Measurements from ENCODE around the gene TCF20. TPM values are rescaled to one million over a fixed set of nuclear protein-coding genes. Genes with fewer than 3 reads are reported as not detected.

The TCF20 gene
- total RNA-seq, 1 donor from 2014 or later: 112 TPM

GRCh38 chr22:42271906-42272305, 1.5 kb upstream of the TCF20 start:
- Mint-ChIP-seq H3K4me1 (ENCODE audit: low read depth, unreplicated experiment) (peaks cover 32% of the 10 kb centered on the region), H3K27ac (ENCODE audit: unreplicated experiment) (peak overlapping the region; percentile 87), H3K36me3 (ENCODE audit: unreplicated experiment) (peaks cover 1% of the 10 kb centered on the region), H3K27me3 (ENCODE audit: unreplicated experiment) (peaks cover 10% of the 10 kb centered on the region), H3K4me3 (ENCODE audit: unreplicated experiment) (peak overlapping the region; percentile 49), H3K9me3 (ENCODE audit: unreplicated experiment) (peaks cover 10% of the 10 kb centered on the region)
- DNase-seq: no peak
- TF ChIP-seq CTCF (IDR thresholded peaks at IDR 0.05; ENCODE audit: partially characterized antibody, unreplicated experiment): no peak

- Mint-ChIP-seq H3K4me3 (ENCODE audit: unreplicated experiment) (peak overlapping the region; percentile 63), H3K27ac (ENCODE audit: unreplicated experiment) (no peak overlapping the region), H3K27me3 (ENCODE audit: unreplicated experiment) (peaks cover 9% of the 10 kb centered on the region), H3K36me3 (ENCODE audit: unreplicated experiment) (no peaks in the 10 kb centered on the region), H3K9me3 (ENCODE audit: unreplicated experiment) (peaks cover 10% of the 10 kb centered on the region), H3K4me1 (ENCODE audit: low read depth, unreplicated experiment) (peaks cover 30% of the 10 kb centered on the region)
- DNase-seq: no peak
- no peak for TF ChIP-seq CTCF (IDR thresholded peaks at IDR 0.05; ENCODE audit: partially characterized antibody, unreplicated experiment)
These were observed 849 bp upstream of the TCF20 start for GRCh38 chr22:42271191-42271813.

DNA sequence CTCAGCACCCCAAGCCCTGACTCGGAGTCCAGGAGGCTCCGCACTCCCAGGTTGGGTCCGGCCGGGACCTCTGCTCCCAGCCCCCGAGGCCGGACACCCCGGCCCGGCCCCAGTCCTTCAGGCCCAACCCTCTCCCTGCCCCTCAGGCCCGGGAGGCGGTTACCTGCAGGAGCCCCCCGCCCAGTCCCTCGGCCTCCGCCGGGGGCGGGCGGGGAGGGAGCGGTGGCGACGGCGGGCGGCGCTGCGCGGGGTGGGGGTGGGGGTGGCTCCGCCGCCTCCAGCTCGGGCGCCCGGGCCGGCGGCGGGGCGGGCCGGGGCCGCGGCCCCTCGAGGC, 310 bp downstream of the TCF20 start:
- TF ChIP-seq CTCF (IDR thresholded peaks at IDR 0.05; ENCODE audit: partially characterized antibody, unreplicated experiment): no peak
- H3K27me3 Mint-ChIP-seq (ENCODE audit: unreplicated experiment): peaks cover 9% of the 10 kb centered on the region
- H3K9me3 Mint-ChIP-seq (ENCODE audit: unreplicated experiment): peaks cover 12% of the 10 kb centered on the region
- peak; percentile 35 for DNase-seq
- no peaks in the 10 kb centered on the region for H3K36me3 Mint-ChIP-seq (ENCODE audit: unreplicated experiment)
- H3K4me1 Mint-ChIP-seq (ENCODE audit: low read depth, unreplicated experiment): peaks cover 33% of the 10 kb centered on the region
- H3K27ac Mint-ChIP-seq (ENCODE audit: unreplicated experiment): no peak overlapping the region
- peak overlapping the region; percentile 30 for H3K4me3 Mint-ChIP-seq (ENCODE audit: unreplicated experiment)

DNA sequence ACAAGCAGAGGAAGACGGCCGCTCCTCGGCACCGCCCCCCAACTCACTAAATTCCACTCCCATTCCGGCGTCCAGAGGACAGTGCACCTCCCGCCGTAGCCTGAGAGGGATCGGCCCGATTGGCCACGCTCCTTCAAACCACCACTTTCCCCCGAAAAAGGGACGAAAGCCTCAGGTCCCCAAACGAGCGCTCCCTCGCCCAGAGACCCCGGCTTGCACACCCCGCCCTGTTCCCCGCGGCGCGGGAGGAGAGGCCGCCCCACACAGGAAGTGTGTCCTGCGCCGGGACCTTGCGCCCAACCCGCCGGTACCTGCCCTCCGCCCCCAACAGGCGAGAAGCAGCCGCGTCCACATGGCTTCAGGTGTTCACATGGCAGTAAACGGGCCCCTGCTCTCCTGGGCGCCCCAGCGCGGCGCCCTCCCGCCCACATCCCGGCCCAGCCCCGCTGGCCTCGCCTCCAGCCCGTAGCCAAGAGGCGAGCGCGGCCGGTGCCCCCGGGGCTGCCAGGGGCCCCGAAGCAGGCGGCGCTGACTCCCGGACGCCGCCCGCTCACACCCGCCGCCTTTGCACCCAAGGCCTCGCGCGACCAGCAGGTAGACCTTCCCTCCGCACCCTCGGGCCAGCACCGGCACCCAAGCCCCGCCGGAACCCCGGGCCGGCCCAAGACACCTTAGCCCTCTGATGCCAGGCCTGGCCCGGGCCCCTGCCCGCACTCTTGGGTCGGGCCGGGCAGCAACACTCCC, 849 bp downstream of the TCF20 start:
- Mint-ChIP-seq H3K9me3 (ENCODE audit: unreplicated experiment) (peaks cover 15% of the 10 kb centered on the region), H3K4me1 (ENCODE audit: low read depth, unreplicated experiment) (peaks cover 32% of the 10 kb centered on the region), H3K27ac (ENCODE audit: unreplicated experiment) (peak overlapping the region; percentile 83), H3K36me3 (ENCODE audit: unreplicated experiment) (no peaks in the 10 kb centered on the region), H3K4me3 (ENCODE audit: unreplicated experiment) (peak overlapping the region; percentile 95), H3K27me3 (ENCODE audit: unreplicated experiment) (peaks cover 8% of the 10 kb centered on the region)
- peak; percentile 16 for TF ChIP-seq CTCF (IDR thresholded peaks at IDR 0.05; ENCODE audit: partially characterized antibody, unreplicated experiment)
- peak; percentile 59 for DNase-seq

DNA sequence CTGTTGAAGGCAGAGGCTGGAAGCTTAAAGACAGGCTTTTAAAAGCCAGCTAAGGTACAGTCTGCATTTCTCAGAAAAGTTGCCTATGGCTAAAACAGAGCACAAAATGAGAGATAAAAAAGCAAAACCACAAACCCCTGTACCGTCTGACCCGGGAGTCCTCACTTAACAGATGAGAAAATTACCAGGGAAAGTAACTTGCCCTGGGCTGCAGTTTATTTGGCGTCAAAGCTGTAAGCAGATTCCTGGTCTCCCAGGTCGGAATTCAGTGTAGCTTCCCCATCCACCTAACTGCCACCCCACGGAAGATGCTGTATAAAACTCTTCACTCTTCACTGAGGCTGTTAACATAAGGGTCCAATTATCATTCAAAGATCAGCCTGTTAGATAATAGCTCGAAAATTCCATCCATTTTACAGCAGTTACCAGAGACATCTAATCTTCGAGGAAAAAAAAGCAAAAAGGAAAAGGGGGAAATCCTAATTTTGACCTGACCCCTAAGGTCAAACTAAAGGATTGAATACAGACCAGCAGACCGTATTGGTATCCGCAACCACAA, 1.5 kb downstream of the TCF20 start:
- DNase-seq: no peak
- Mint-ChIP-seq H3K27ac (ENCODE audit: unreplicated experiment) (peak overlapping the region; percentile 83), H3K4me1 (ENCODE audit: low read depth, unreplicated experiment) (peaks cover 32% of the 10 kb centered on the region), H3K9me3 (ENCODE audit: unreplicated experiment) (peaks cover 16% of the 10 kb centered on the region), H3K36me3 (ENCODE audit: unreplicated experiment) (no peaks in the 10 kb centered on the region), H3K27me3 (ENCODE audit: unreplicated experiment) (peaks cover 7% of the 10 kb centered on the region), H3K4me3 (ENCODE audit: unreplicated experiment) (peak overlapping the region; percentile 95)
- no peak for TF ChIP-seq CTCF (IDR thresholded peaks at IDR 0.05; ENCODE audit: partially characterized antibody, unreplicated experiment)
